Parathyroid adenoma (tissue), 2 donors: ENCODE data around the gene ASPSCR1.

Source experiments
- H2AFZ ChIP-seq: fragments of 300-600 bp; sonication (generic); one replicate; pipeline ENCODE4 v1.7.0; 2017; ENCODE audit warnings: antibody characterized with exemption, mild to moderate bottlenecking
- H3K27ac ChIP-seq: fragments of 300-600 bp; sonication (generic); one replicate; pipeline ENCODE4 v1.7.0; 2017
- H3K27me3 ChIP-seq: fragments of 300-600 bp; sonication (generic); one replicate; pipeline ENCODE4 v1.7.0; 2017; ENCODE audit warnings: low read length; ENCODE audit not compliant: control insufficient read depth, insufficient read depth
- H3K36me3 ChIP-seq: fragments of 300-600 bp; sonication (generic); one replicate; pipeline ENCODE4 v1.7.0; 2017; ENCODE audit warnings: low read length; ENCODE audit not compliant: control insufficient read depth, insufficient read depth
- H3K4me1 ChIP-seq: fragments of 300-600 bp; sonication (generic); one replicate; pipeline ENCODE4 v1.7.0; 2017; ENCODE audit warnings: control low read depth
- H3K4me2 ChIP-seq: fragments of 300-600 bp; sonication (generic); one replicate; pipeline ENCODE4 v1.7.0; 2017; ENCODE audit warnings: low read length
- H3K4me3 ChIP-seq: fragments of 300-600 bp; sonication (generic); one replicate; pipeline ENCODE4 v1.7.0; 2017; ENCODE audit warnings: low read depth, low read length
- H3K79me2 ChIP-seq: fragments of 300-600 bp; sonication (generic); one replicate; pipeline ENCODE4 v1.7.0; 2017; ENCODE audit warnings: control low read depth
- H3K9ac ChIP-seq: fragments of 300-600 bp; sonication (generic); one replicate; pipeline ENCODE4 v1.7.0; 2017; ENCODE audit warnings: mild to moderate bottlenecking
- H3K9me3 ChIP-seq: fragments of 300-600 bp; sonication (generic); one replicate; pipeline ENCODE4 v1.7.0; 2017; ENCODE audit warnings: low read length; ENCODE audit not compliant: control insufficient read depth
- TF ChIP-seq, protein P1 (sequence below): fragments of 300-600 bp; sonication (generic); IDR thresholded peaks from one replicate; pipeline ENCODE4 v1.7.0; 2017; ENCODE audit warnings: antibody characterized with exemption, mild to moderate bottlenecking
- donor health status: primary hyperparathyroidism.

The ASPSCR1 gene

DNA sequence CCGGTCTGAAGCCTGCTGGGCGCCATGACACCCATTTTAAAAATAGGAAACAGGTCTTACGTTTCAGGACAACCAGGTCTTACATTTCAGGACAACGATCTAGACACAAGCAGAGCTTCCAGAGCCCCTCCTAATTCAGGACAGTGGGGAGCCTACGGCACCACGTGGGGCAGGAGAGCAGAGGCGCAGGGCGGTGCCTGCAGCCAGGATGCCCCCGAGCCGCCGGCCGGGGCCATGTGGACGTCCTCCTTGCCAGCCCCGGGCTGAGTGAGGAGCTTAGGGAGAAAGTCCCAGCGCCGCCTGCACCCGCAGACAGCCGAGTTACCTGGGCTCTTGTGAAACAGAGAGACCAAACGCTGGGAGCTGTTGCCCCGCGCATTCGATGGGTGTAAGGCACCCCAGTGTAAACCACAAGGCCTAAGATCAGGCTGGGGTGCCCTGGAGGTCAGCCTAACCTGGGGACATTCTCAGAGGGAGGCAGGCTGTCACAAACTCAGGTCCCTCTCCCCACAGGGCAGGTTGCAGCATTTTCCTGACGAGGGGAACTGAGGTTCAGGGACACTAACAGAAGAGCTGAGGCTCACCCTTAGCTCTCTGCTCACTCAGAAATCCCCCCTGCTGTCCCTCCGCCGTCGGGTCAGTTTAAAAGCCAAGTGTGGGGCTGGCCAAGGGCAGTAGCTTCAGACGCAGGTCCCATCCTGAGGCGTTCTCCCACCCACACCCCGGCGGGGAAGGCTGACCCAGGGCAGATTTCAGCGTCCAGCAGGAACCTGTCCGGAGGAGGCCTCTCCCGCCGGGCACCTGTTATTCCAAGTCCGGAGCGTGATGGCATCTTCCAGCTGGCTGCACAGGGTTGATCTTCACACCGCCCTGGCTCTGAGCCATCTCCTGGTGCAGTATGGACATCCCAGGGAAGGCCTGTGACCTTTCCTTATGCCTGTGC, 14.7 kb upstream of the ASPSCR1 start:
- H3K4me2 ChIP-seq, result no peak overlapping the region
- no peak overlapping the region for H3K4me3 ChIP-seq
- no peaks in the 10 kb centered on the region for H3K79me2 ChIP-seq
- peaks cover 4% of the 10 kb centered on the region for H3K4me1 ChIP-seq
- no peak overlapping the region for H2AFZ ChIP-seq
- H3K9me3 ChIP-seq, result no peaks in the 10 kb centered on the region
- no peaks in the 10 kb centered on the region for H3K27me3 ChIP-seq
- TF ChIP-seq, protein P1, sequence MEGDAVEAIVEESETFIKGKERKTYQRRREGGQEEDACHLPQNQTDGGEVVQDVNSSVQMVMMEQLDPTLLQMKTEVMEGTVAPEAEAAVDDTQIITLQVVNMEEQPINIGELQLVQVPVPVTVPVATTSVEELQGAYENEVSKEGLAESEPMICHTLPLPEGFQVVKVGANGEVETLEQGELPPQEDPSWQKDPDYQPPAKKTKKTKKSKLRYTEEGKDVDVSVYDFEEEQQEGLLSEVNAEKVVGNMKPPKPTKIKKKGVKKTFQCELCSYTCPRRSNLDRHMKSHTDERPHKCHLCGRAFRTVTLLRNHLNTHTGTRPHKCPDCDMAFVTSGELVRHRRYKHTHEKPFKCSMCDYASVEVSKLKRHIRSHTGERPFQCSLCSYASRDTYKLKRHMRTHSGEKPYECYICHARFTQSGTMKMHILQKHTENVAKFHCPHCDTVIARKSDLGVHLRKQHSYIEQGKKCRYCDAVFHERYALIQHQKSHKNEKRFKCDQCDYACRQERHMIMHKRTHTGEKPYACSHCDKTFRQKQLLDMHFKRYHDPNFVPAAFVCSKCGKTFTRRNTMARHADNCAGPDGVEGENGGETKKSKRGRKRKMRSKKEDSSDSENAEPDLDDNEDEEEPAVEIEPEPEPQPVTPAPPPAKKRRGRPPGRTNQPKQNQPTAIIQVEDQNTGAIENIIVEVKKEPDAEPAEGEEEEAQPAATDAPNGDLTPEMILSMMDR, result no peak
- H3K9ac ChIP-seq, result no peak overlapping the region
- no peak overlapping the region for H3K27ac ChIP-seq
- H3K36me3 ChIP-seq, result no peaks in the 10 kb centered on the region

DNA sequence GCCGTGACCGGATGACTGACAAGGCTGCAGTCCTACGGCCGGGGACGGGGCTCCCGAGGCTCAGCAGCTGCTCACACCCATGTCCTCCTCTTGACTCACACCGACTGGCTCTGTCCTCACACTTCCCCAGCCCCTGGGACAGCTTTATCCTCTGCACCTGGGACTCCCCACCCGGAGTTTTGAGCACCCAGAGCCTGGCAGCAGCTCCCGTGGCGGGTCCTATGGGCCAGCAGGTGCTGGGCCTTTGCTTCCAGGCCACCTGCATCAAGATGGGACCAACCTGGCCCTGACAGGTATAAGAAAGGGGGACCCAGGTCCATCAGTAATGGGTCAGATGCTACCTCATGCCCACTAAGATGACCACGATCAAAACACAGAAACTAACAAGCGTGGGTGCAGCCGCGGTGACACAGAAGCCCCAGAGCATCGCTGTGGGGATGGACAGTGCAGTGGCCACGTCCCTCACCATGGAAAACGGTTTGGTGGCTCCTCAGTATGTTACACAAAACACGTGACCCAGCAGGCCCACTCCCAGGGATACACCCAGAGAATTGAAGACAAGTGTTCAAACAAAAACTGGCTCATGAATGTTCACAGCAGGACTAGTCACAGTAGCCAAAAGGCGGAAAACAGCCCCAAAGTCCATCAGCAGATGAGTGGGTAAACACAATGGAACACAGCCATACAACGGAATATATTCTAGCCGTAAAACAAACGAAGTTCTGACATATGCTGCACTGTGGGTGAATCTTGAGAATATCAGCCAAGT, 13.2 kb upstream of the ASPSCR1 start:
- no peaks in the 10 kb centered on the region for H3K36me3 ChIP-seq
- H3K4me2 ChIP-seq, result no peak overlapping the region
- TF ChIP-seq, protein P1, result no peak
- no peaks in the 10 kb centered on the region for H3K9me3 ChIP-seq
- H3K4me3 ChIP-seq, result no peak overlapping the region
- H3K9ac ChIP-seq, result no peak overlapping the region
- no peak overlapping the region for H2AFZ ChIP-seq
- no peaks in the 10 kb centered on the region for H3K27me3 ChIP-seq
- H3K4me1 ChIP-seq, result peaks cover 11% of the 10 kb centered on the region
- H3K27ac ChIP-seq, result no peak overlapping the region
- H3K79me2 ChIP-seq, result no peaks in the 10 kb centered on the region

DNA sequence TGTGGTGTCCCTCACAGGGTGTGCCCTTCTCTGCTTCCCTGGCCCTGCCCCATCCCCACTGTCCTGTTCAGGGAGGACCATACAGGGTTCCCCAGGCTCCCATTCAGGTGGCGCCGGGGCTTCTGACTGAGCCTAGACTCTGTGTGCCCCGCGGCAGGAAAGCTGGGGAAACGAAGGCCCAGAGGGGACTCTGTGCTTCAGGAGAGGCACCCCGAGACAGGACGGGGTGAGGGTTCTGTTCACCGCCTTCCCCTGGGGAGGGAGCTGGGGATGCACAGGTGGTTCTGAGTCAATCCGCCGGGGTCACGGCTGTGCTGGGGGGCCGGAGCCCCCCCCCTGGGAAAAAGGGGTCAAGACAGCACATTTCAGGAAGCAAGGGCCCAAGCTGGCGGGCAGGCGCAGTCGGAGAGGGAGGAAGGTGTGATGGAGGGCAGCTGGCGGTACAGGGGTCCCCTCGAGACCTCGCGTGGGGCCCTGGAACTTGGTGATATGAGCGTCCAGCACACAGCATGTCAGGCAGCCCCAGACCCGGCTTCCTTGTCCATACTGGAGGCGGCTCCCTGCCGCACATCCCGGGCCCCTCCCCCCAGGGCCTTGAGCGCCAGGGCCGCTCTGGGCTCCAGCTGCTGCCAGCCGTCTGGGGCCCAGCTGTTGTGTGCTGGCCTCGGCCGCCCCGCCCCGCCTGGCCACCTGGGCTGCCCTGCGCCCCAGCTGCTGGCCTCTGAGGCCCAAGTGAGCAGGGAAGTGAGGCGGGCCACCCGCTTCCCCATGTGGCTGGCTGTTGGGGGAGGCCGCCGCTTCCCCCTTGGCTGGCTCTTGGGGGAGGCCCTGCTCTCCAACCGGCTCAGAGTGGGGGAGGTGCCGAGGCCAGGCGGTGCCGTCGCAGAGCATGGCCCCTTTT, 10.8 kb upstream of the ASPSCR1 start:
- no peaks in the 10 kb centered on the region for H3K79me2 ChIP-seq
- no peaks in the 10 kb centered on the region for H3K9me3 ChIP-seq
- no peak overlapping the region for H2AFZ ChIP-seq
- H3K36me3 ChIP-seq, result no peaks in the 10 kb centered on the region
- H3K4me2 ChIP-seq, result no peak overlapping the region
- H3K27me3 ChIP-seq, result no peaks in the 10 kb centered on the region
- no peak overlapping the region for H3K4me3 ChIP-seq
- H3K9ac ChIP-seq, result no peak overlapping the region
- no peak overlapping the region for H3K27ac ChIP-seq
- H3K4me1 ChIP-seq, result peaks cover 11% of the 10 kb centered on the region
- TF ChIP-seq, protein P1, result no peak

DNA sequence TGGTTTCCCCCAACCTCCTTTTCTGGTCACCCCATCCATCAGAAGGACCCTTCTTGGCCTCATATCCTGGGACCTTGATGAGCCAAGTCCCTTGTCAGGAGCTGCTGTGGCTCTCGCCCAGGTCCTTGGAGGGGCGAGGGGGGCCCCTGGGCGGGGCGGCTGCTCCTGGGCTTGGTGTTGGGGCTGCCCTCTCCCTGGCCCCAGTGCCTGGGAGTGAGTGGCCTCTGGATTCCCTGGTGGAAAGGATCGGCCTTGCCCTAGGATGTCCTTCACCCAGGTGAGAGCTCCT, 10.2 kb upstream of the ASPSCR1 start:
- no peak overlapping the region for H2AFZ ChIP-seq
- H3K27me3 ChIP-seq, result no peaks in the 10 kb centered on the region
- H3K9ac ChIP-seq, result no peak overlapping the region
- H3K36me3 ChIP-seq, result no peaks in the 10 kb centered on the region
- TF ChIP-seq, protein P1, result no peak
- H3K4me2 ChIP-seq, result no peak overlapping the region
- H3K27ac ChIP-seq, result no peak overlapping the region
- peak overlapping the region; percentile 19 for H3K4me3 ChIP-seq
- H3K9me3 ChIP-seq, result no peaks in the 10 kb centered on the region
- H3K79me2 ChIP-seq, result no peaks in the 10 kb centered on the region
- H3K4me1 ChIP-seq, result peaks cover 11% of the 10 kb centered on the region
